NK-92 (cell line): ENCODE measurements around the gene NSUN2.
"Not testable (repeated sequence)": the region's sequence is repeated elsewhere in the genome, so short reads cannot be mapped to it uniquely, and the experiment has no call there.

Experiments used
- DNase-seq: peaks from one replicate; lab custom pipeline; 2025; ENCODE audit not compliant: unreplicated experiment; lab: John Stamatoyannopoulos, UW

The NSUN2 gene

GRCh38 chr5:6645571-6646362, 12.9 kb upstream of the NSUN2 start:
- DNase-seq: not testable (repeated sequence)

- DNase-seq: no peak
These were observed 12.0 kb upstream of the NSUN2 start for GRCh38 chr5:6644794-6645241.

GRCh38 chr5:6642655-6643054, 9.8 kb upstream of the NSUN2 start:
- DNase-seq: no peak

GRCh38 chr5:6638236-6638635, 5.4 kb upstream of the NSUN2 start:
- DNase-seq: no peak

GRCh38 chr5:6637590-6637989, 4.7 kb upstream of the NSUN2 start:
- no peak for DNase-seq

- DNase-seq: no peak
These were observed 4.2 kb upstream of the NSUN2 start for GRCh38 chr5:6637022-6637421.

- DNase-seq: no peak
These were observed 3.4 kb upstream of the NSUN2 start for GRCh38 chr5:6636293-6636692.

GRCh38 chr5:6634788-6635430, 2.1 kb upstream of the NSUN2 start:
- DNase-seq: no peak

GRCh38 chr5:6634306-6634705, 1.5 kb upstream of the NSUN2 start:
- DNase-seq: no peak

GRCh38 chr5:6633469-6634245, 813 bp upstream of the NSUN2 start:
- no peak for DNase-seq

GRCh38 chr5:6632324-6632887, 438 bp downstream of the NSUN2 start:
- DNase-seq: no peak

- no peak for DNase-seq
These were observed 1.4 kb downstream of the NSUN2 start for GRCh38 chr5:6631441-6631840.

- DNase-seq: no peak
These were observed 6.3 kb downstream of the NSUN2 start for GRCh38 chr5:6626508-6626907.

GRCh38 chr5:6623941-6624340, 8.9 kb downstream of the NSUN2 start:
- DNase-seq: no peak

GRCh38 chr5:6623228-6623627, 9.6 kb downstream of the NSUN2 start:
- DNase-seq: no peak

GRCh38 chr5:6616632-6617031, 16.2 kb downstream of the NSUN2 start:
- no peak for DNase-seq

- no peak for DNase-seq
These were observed 17.6 kb downstream of the NSUN2 start for GRCh38 chr5:6615034-6615815.

- DNase-seq: no peak
These were observed 21.2 kb downstream of the NSUN2 start for GRCh38 chr5:6611334-6612256.

- DNase-seq: no peak
These were observed 24.8 kb downstream of the NSUN2 start for GRCh38 chr5:6608016-6608415.

GRCh38 chr5:6607559-6607936, 25.3 kb downstream of the NSUN2 start:
- DNase-seq: no peak
